DND-41 (cell line): ENCODE measurements around the gene VAMP7.

Source experiments
- EZH2 ChIP-seq: IDR thresholded peaks from 3 replicates; pipeline ENCODE4 v1.6.1; 2012; ENCODE audit warnings: borderline replicate concordance, low read depth, mild to moderate bottlenecking, moderate library complexity, low read length, inconsistent platforms; ENCODE audit not compliant: severe bottlenecking
- TF ChIP-seq, protein P1 (sequence below): IDR thresholded peaks from 2 replicates; pipeline ENCODE4 v1.5.1; 2012; ENCODE audit warnings: borderline replicate concordance, low read length, moderate library complexity, mild to moderate bottlenecking; ENCODE audit not compliant: poor library complexity, severe bottlenecking; ENCODE audit errors: extremely low read depth

DNA sequence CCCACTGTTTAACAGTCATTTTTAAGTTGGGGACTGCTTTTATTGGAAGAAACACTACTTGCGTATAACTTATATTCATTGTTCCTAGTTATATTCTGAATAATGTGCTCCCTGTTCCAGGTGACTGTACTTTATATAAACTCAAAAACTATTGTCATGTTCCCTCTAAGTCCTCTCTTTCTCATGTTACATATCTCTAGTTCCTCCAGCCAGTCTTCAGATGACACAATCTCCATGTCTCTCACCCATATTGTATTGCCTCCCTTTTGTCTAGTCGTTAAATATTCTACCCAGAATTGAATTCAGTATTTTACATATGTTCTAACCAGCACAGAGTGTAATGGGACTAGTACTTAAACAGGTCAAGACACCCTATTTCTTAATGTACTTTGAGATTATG is 5.3 kb downstream of the VAMP7 start:
- TF ChIP-seq, protein P1, sequence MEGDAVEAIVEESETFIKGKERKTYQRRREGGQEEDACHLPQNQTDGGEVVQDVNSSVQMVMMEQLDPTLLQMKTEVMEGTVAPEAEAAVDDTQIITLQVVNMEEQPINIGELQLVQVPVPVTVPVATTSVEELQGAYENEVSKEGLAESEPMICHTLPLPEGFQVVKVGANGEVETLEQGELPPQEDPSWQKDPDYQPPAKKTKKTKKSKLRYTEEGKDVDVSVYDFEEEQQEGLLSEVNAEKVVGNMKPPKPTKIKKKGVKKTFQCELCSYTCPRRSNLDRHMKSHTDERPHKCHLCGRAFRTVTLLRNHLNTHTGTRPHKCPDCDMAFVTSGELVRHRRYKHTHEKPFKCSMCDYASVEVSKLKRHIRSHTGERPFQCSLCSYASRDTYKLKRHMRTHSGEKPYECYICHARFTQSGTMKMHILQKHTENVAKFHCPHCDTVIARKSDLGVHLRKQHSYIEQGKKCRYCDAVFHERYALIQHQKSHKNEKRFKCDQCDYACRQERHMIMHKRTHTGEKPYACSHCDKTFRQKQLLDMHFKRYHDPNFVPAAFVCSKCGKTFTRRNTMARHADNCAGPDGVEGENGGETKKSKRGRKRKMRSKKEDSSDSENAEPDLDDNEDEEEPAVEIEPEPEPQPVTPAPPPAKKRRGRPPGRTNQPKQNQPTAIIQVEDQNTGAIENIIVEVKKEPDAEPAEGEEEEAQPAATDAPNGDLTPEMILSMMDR: no peak
- TF ChIP-seq EZH2: no peak
